Measurements from ENCODE around the gene AVL9. TPM values are rescaled to one million over a fixed set of nuclear protein-coding genes. Genes with fewer than 3 reads are reported as not detected.

The AVL9 gene
- polyA plus RNA-seq, 1 experiment: 17.4 TPM

DNA sequence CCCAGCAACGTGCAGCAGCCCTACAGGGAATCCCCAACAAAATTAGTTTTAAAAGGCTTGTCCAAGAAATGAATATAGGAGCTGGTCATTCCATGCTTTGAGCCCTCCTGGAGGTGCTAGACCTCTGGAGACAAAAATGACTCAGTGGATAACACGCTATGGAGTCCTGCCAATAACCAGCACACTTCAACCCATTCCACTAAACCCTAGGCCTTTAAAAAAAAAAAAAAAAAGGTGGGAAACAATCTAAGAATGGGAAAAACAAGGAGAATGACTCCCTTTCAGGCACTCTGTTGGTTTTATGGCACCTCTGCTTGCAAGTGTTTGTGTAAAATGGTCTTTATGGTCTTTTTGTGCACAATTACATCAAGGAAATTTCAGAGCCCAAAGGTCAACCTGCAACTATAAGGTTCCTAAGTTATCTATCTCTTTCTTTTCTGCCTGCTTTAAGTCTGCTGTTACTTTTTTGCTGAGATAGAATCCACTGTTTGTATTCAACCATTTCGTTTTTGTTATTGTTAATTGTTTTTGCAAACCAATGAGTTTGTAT is 21.3 kb downstream of the AVL9 start:
- Histone ChIP-seq H3K27me3 (ENCODE audit: control insufficient read depth, insufficient read depth, low read length) (no peaks in the 10 kb centered on the region), H3K9me3 (ENCODE audit: control insufficient read depth, insufficient read depth, low read length) (peaks cover 22% of the 10 kb centered on the region), H3K4me3 (ENCODE audit: low read depth, low read length) (no peak overlapping the region), H3K27ac (ENCODE audit: low read depth, low read length) (no peak overlapping the region)
- TF ChIP-seq, protein P1, sequence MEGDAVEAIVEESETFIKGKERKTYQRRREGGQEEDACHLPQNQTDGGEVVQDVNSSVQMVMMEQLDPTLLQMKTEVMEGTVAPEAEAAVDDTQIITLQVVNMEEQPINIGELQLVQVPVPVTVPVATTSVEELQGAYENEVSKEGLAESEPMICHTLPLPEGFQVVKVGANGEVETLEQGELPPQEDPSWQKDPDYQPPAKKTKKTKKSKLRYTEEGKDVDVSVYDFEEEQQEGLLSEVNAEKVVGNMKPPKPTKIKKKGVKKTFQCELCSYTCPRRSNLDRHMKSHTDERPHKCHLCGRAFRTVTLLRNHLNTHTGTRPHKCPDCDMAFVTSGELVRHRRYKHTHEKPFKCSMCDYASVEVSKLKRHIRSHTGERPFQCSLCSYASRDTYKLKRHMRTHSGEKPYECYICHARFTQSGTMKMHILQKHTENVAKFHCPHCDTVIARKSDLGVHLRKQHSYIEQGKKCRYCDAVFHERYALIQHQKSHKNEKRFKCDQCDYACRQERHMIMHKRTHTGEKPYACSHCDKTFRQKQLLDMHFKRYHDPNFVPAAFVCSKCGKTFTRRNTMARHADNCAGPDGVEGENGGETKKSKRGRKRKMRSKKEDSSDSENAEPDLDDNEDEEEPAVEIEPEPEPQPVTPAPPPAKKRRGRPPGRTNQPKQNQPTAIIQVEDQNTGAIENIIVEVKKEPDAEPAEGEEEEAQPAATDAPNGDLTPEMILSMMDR (IDR thresholded peaks at IDR 0.05; ENCODE audit: low read depth, low read length): no peak
- CTCF ChIA-PET: no interaction called here
- POLR2A ChIA-PET: no interaction called here
- no peak for DNase-seq (ENCODE audit: low read depth, low spot score)

DNA sequence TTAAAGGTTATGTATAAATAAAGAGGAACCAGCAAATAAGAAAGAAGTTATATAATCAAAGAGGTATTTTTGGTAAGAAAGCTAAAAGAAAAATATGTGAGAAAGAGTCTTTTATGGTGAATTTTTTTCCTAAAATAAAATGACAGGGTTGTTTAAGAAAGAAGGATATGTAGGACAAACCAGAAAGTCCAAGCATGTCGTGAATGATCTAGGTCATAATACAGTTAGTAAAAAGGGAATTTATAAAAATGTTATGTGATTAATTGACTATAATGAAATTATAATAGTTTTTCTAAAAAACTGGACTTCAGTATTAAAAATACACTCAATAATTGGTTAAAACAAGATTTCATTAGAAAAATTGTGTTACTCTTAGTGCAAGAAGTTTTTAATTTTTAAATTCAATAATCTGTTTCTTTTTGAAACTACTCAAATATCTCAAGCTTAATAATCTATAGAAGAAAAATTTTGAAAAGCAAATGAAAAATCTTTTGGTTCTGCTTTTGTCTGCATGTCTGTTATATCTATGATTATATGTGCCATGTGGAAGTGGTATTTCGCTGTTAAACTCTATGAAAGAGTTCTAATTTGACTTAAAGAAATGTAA is 23.3 kb downstream of the AVL9 start:
- Histone ChIP-seq H3K4me3 (ENCODE audit: low read depth, low read length) (no peak overlapping the region), H3K9me3 (ENCODE audit: control insufficient read depth, insufficient read depth, low read length) (peaks cover 31% of the 10 kb centered on the region), H3K27ac (ENCODE audit: low read depth, low read length) (no peak overlapping the region), H3K27me3 (ENCODE audit: control insufficient read depth, insufficient read depth, low read length) (no peaks in the 10 kb centered on the region)
- CTCF ChIA-PET: interaction anchor here (0.6 kb wide), 1 partner anchor 611 kb away, joined by 4 read pairs; no protein-coding TSS in a partner anchor
- no peak for DNase-seq (ENCODE audit: low read depth, low spot score)
- TF ChIP-seq, protein P1 (IDR thresholded peaks at IDR 0.05; ENCODE audit: low read depth, low read length): no peak
- POLR2A ChIA-PET: no interaction called here

DNA sequence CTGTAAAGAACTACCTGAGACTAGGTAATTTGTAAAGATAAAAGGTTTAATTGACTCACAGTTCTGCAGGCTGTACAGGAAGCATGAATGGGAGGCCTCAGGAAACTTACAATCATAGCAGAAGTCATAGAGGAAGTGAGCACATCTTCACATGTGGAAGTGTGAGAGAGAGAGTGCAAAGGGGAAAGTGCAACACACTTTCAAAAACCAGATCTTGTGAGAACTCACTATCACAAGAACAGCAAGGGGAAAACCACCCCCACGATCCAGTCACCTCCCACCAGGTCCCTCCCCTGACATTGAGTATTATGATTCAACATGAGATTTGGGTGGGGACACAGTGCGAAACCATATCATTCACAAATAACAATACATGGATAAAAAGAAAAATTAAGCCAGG is 24.5 kb downstream of the AVL9 start:
- TF ChIP-seq, protein P1 (IDR thresholded peaks at IDR 0.05; ENCODE audit: low read depth, low read length): no peak
- no peak for DNase-seq (ENCODE audit: low read depth, low spot score)
- Histone ChIP-seq H3K27me3 (ENCODE audit: control insufficient read depth, insufficient read depth, low read length) (no peaks in the 10 kb centered on the region), H3K27ac (ENCODE audit: low read depth, low read length) (no peak overlapping the region), H3K9me3 (ENCODE audit: control insufficient read depth, insufficient read depth, low read length) (peaks cover 31% of the 10 kb centered on the region), H3K4me3 (ENCODE audit: low read depth, low read length) (no peak overlapping the region)
- CTCF ChIA-PET: no interaction called here
- POLR2A ChIA-PET: no interaction called here

DNA sequence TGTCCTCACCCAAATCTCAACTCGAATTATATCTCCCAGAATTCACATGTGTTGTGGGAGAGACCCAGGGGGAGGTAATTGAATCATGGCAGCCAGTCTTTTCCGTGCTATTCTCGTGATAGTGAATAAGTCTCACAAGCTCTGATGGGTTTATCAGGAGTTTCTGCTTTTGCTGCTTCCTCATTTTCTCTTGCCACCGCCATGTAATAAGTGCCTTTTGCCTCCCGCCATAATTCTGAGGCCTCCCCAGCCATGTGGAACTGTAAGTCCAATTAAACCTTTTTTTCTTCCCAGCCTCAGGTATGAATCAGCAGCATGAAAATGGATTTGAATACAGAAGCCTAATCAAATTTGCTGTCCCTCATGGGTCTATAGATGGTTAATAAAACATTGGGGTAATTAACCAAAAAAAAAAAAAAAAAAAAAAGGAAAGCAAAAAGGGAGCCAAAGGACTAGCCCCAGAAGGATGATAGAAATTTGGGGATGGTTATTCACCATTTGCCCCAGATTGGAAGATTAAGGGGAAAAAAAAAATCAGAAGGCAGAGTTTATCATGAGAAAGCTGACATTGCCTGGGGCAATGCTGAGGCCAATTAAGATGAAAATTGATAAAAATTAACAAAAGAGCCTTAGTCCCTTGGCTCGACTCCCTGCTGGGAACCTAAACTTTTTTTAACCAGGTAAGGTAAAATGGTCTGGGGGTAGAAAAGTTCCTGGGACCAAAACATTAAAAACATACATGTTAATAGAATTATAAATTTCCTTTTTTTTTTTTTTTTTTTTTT is 27.6 kb downstream of the AVL9 start:
- TF ChIP-seq, protein P1 (IDR thresholded peaks at IDR 0.05; ENCODE audit: low read depth, low read length): no peak

DNA sequence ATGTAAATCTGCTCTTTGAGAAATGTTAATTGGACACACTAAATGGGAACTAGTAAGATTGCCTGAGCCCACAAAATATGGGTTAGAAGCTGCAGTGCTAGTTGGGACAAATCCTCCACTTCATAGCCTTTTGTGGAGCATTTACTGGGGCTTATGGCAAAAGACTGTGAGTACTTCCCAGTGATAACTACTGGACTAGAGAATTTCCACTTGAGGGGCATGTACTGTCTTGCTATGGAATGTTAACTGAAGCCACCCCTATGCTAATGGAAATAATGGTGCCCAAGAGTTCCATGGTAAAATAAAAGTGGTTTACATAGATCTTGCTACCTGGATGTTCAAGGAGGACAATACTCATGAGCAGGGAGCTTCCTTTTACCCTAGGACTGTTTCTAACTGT is 29.3 kb downstream of the AVL9 start:
- POLR2A ChIA-PET: no interaction called here
- CTCF ChIA-PET: no interaction called here
- no peak overlapping the region for H3K27ac ChIP-seq (ENCODE audit: low read depth, low read length)
- peaks cover 19% of the 10 kb centered on the region for H3K9me3 ChIP-seq (ENCODE audit: control insufficient read depth, insufficient read depth, low read length)
- TF ChIP-seq, protein P1 (IDR thresholded peaks at IDR 0.05; ENCODE audit: low read depth, low read length): no peak
- no peak for DNase-seq (ENCODE audit: low read depth, low spot score)
- no peak overlapping the region for H3K4me3 ChIP-seq (ENCODE audit: low read depth, low read length)
- no peaks in the 10 kb centered on the region for H3K27me3 ChIP-seq (ENCODE audit: control insufficient read depth, insufficient read depth, low read length)

More for the DNA sequence above, 27.6 kb downstream of the AVL9 start:
- no peak overlapping the region for H3K27ac ChIP-seq (ENCODE audit: low read depth, low read length)
- no peak overlapping the region for H3K4me3 ChIP-seq (ENCODE audit: low read depth, low read length)
- no peaks in the 10 kb centered on the region for H3K27me3 ChIP-seq (ENCODE audit: control insufficient read depth, insufficient read depth, low read length)
- peaks cover 26% of the 10 kb centered on the region for H3K9me3 ChIP-seq (ENCODE audit: control insufficient read depth, insufficient read depth, low read length)
- ChIA-PET POLR2A (no interaction called here), CTCF (interaction anchor here (0.7 kb wide), 1 partner anchor 858 kb away, joined by 3 read pairs; no protein-coding TSS in a partner anchor)
- no peak for DNase-seq (ENCODE audit: low read depth, low spot score)
